ENCODE measurements around the gene NOVA1.

Gene NOVA1

GRCh38 chr14:26549571-26549970, 48.3 kb downstream of the NOVA1 start:
- H3K9me3 Mint-ChIP-seq, result peaks cover 17% of the 10 kb centered on the region
- H3K36me3 Mint-ChIP-seq (ENCODE audit: insufficient read depth), result no peaks in the 10 kb centered on the region
- no peak for ATAC-seq (replicated peaks; ENCODE audit: extremely low read depth, poor library complexity, severe bottlenecking)
- H3K27me3 Mint-ChIP-seq, result no peaks in the 10 kb centered on the region
- no peak for DNase-seq (ENCODE audit: low spot score in 2 of 2)
- H3K4me3 Mint-ChIP-seq, result no peak overlapping the region
- H3K27ac Mint-ChIP-seq (ENCODE audit: low read depth), result no peak overlapping the region
- H3K4me1 Mint-ChIP-seq, result no peaks in the 10 kb centered on the region

- Mint-ChIP-seq H3K9me3 (peaks cover 16% of the 10 kb centered on the region), H3K27ac (ENCODE audit: low read depth) (no peak overlapping the region), H3K36me3 (ENCODE audit: insufficient read depth) (no peaks in the 10 kb centered on the region), H3K4me1 (no peaks in the 10 kb centered on the region), H3K4me3 (no peak overlapping the region), H3K27me3 (no peaks in the 10 kb centered on the region)
- DNase-seq (ENCODE audit: low spot score in 2 of 2), result no peak
- no peak for ATAC-seq (replicated peaks; ENCODE audit: extremely low read depth, poor library complexity, severe bottlenecking)
These were observed 49.4 kb downstream of the NOVA1 start for GRCh38 chr14:26548406-26548805.

GRCh38 chr14:26538176-26538575, 59.7 kb downstream of the NOVA1 start:
- ATAC-seq (replicated peaks; ENCODE audit: extremely low read depth, poor library complexity, severe bottlenecking) (no peak), DNase-seq (ENCODE audit: low spot score in 2 of 2) (no peak)
- peaks cover 27% of the 10 kb centered on the region for H3K9me3 Mint-ChIP-seq
- H3K36me3 Mint-ChIP-seq (ENCODE audit: insufficient read depth), result no peaks in the 10 kb centered on the region
- no peaks in the 10 kb centered on the region for H3K4me1 Mint-ChIP-seq
- H3K4me3 Mint-ChIP-seq, result no peak overlapping the region
- no peak overlapping the region for H3K27ac Mint-ChIP-seq (ENCODE audit: low read depth)
- no peaks in the 10 kb centered on the region for H3K27me3 Mint-ChIP-seq

GRCh38 chr14:26531894-26532293, 65.9 kb downstream of the NOVA1 start:
- Mint-ChIP-seq H3K27ac (ENCODE audit: low read depth) (no peak overlapping the region), H3K27me3 (no peaks in the 10 kb centered on the region), H3K36me3 (ENCODE audit: insufficient read depth) (no peaks in the 10 kb centered on the region), H3K4me3 (no peak overlapping the region), H3K4me1 (no peaks in the 10 kb centered on the region), H3K9me3 (peaks cover 12% of the 10 kb centered on the region)
- ATAC-seq (replicated peaks; ENCODE audit: extremely low read depth, poor library complexity, severe bottlenecking) (no peak), DNase-seq (ENCODE audit: low spot score in 2 of 2) (no peak)

GRCh38 chr14:26528415-26529182, 69.2 kb downstream of the NOVA1 start:
- no peak overlapping the region for H3K4me3 Mint-ChIP-seq
- H3K36me3 Mint-ChIP-seq (ENCODE audit: insufficient read depth), result no peaks in the 10 kb centered on the region
- ATAC-seq (replicated peaks; ENCODE audit: extremely low read depth, poor library complexity, severe bottlenecking) (no peak), DNase-seq (ENCODE audit: low spot score in 2 of 2) (no peak)
- H3K9me3 Mint-ChIP-seq, result no peaks in the 10 kb centered on the region
- no peaks in the 10 kb centered on the region for H3K27me3 Mint-ChIP-seq
- no peak overlapping the region for H3K27ac Mint-ChIP-seq (ENCODE audit: low read depth)
- H3K4me1 Mint-ChIP-seq, result no peaks in the 10 kb centered on the region

GRCh38 chr14:26527095-26527494, 70.7 kb downstream of the NOVA1 start:
- H3K27me3 Mint-ChIP-seq, result no peaks in the 10 kb centered on the region
- ATAC-seq (replicated peaks; ENCODE audit: extremely low read depth, poor library complexity, severe bottlenecking), result no peak
- no peaks in the 10 kb centered on the region for H3K36me3 Mint-ChIP-seq (ENCODE audit: insufficient read depth)
- H3K27ac Mint-ChIP-seq (ENCODE audit: low read depth), result no peak overlapping the region
- no peak for DNase-seq (ENCODE audit: low spot score in 2 of 2)
- no peaks in the 10 kb centered on the region for H3K9me3 Mint-ChIP-seq
- H3K4me3 Mint-ChIP-seq, result no peak overlapping the region
- no peaks in the 10 kb centered on the region for H3K4me1 Mint-ChIP-seq

- Mint-ChIP-seq H3K36me3 (ENCODE audit: insufficient read depth) (no peaks in the 10 kb centered on the region), H3K9me3 (no peaks in the 10 kb centered on the region), H3K4me3 (no peak overlapping the region), H3K27ac (ENCODE audit: low read depth) (no peak overlapping the region), H3K4me1 (no peaks in the 10 kb centered on the region), H3K27me3 (no peaks in the 10 kb centered on the region)
- ATAC-seq (replicated peaks; ENCODE audit: extremely low read depth, poor library complexity, severe bottlenecking) (no peak), DNase-seq (ENCODE audit: low spot score in 2 of 2) (no peak)
These were observed 71.7 kb downstream of the NOVA1 start for GRCh38 chr14:26526137-26526536.

- Mint-ChIP-seq H3K4me3 (no peak overlapping the region), H3K36me3 (ENCODE audit: insufficient read depth) (no peaks in the 10 kb centered on the region), H3K27ac (ENCODE audit: low read depth) (no peak overlapping the region), H3K9me3 (no peaks in the 10 kb centered on the region), H3K27me3 (no peaks in the 10 kb centered on the region), H3K4me1 (no peaks in the 10 kb centered on the region)
- no peak for DNase-seq (ENCODE audit: low spot score in 2 of 2)
- ATAC-seq (replicated peaks; ENCODE audit: extremely low read depth, poor library complexity, severe bottlenecking), result no peak
These were observed 72.7 kb downstream of the NOVA1 start for GRCh38 chr14:26525085-26525484.

- Mint-ChIP-seq H3K4me1 (no peaks in the 10 kb centered on the region), H3K4me3 (no peak overlapping the region), H3K27me3 (no peaks in the 10 kb centered on the region), H3K9me3 (no peaks in the 10 kb centered on the region), H3K27ac (ENCODE audit: low read depth) (no peak overlapping the region), H3K36me3 (ENCODE audit: insufficient read depth) (no peaks in the 10 kb centered on the region)
- ATAC-seq (replicated peaks; ENCODE audit: extremely low read depth, poor library complexity, severe bottlenecking) (no peak), DNase-seq (ENCODE audit: low spot score in 2 of 2) (no peak)
These were observed 74.9 kb downstream of the NOVA1 start for GRCh38 chr14:26522967-26523366.

- Mint-ChIP-seq H3K4me3 (no peak overlapping the region), H3K36me3 (ENCODE audit: insufficient read depth) (no peaks in the 10 kb centered on the region), H3K9me3 (peaks cover 4% of the 10 kb centered on the region), H3K27ac (ENCODE audit: low read depth) (no peak overlapping the region), H3K27me3 (no peaks in the 10 kb centered on the region), H3K4me1 (no peaks in the 10 kb centered on the region)
- ATAC-seq (replicated peaks; ENCODE audit: extremely low read depth, poor library complexity, severe bottlenecking) (no peak), DNase-seq (ENCODE audit: low spot score in 2 of 2) (no peak)
These were observed 80.1 kb downstream of the NOVA1 start for GRCh38 chr14:26517771-26518170.

- Mint-ChIP-seq H3K27me3 (no peaks in the 10 kb centered on the region), H3K36me3 (ENCODE audit: insufficient read depth) (no peaks in the 10 kb centered on the region), H3K4me1 (no peaks in the 10 kb centered on the region), H3K9me3 (peaks cover 11% of the 10 kb centered on the region), H3K4me3 (no peak overlapping the region), H3K27ac (ENCODE audit: low read depth) (no peak overlapping the region)
- ATAC-seq (replicated peaks; ENCODE audit: extremely low read depth, poor library complexity, severe bottlenecking), result no peak
- DNase-seq (ENCODE audit: low spot score in 2 of 2), result no peak
These were observed 97.8 kb downstream of the NOVA1 start for GRCh38 chr14:26500028-26500427.

GRCh38 chr14:26499546-26499945, 98.3 kb downstream of the NOVA1 start:
- no peaks in the 10 kb centered on the region for H3K4me1 Mint-ChIP-seq
- peaks cover 10% of the 10 kb centered on the region for H3K9me3 Mint-ChIP-seq
- no peak overlapping the region for H3K4me3 Mint-ChIP-seq
- no peak for DNase-seq (ENCODE audit: low spot score in 2 of 2)
- no peak overlapping the region for H3K27ac Mint-ChIP-seq (ENCODE audit: low read depth)
- ATAC-seq (replicated peaks; ENCODE audit: extremely low read depth, poor library complexity, severe bottlenecking), result no peak
- H3K27me3 Mint-ChIP-seq, result no peaks in the 10 kb centered on the region
- no peaks in the 10 kb centered on the region for H3K36me3 Mint-ChIP-seq (ENCODE audit: insufficient read depth)

GRCh38 chr14:26486922-26487321, 110.9 kb downstream of the NOVA1 start:
- Mint-ChIP-seq H3K4me3 (no peak overlapping the region), H3K27me3 (no peaks in the 10 kb centered on the region), H3K27ac (ENCODE audit: low read depth) (no peak overlapping the region), H3K4me1 (no peaks in the 10 kb centered on the region), H3K9me3 (peaks cover 13% of the 10 kb centered on the region), H3K36me3 (ENCODE audit: insufficient read depth) (no peaks in the 10 kb centered on the region)
- no peak for ATAC-seq (replicated peaks; ENCODE audit: extremely low read depth, poor library complexity, severe bottlenecking)
- no peak for DNase-seq (ENCODE audit: low spot score in 2 of 2)

Data from central memory CD8-positive, alpha-beta T cell (primary cell).